ENCODE results near the gene ZNF655. TPM values are rescaled to one million over a fixed set of nuclear protein-coding genes. Genes with fewer than 3 reads are reported as not detected.

ZNF655 gene
- total and polyA plus RNA-seq, 2 of the 8 experiments (the other 6 are each of a cell fraction or from before 2014, with no cell fraction given), result 27.1 to 37.8 TPM

GRCh38 chr7:99561737-99562051 lies 3.3 kb downstream of the ZNF655 start (continued):
- TF ChIP-seq CHD7 (IDR thresholded peaks at IDR 0.05; ENCODE audit: insufficient replicate concordance, low read length), result no peak
- no peak for TF ChIP-seq SAP30 (IDR thresholded peaks at IDR 0.05; ENCODE audit: insufficient read depth, insufficient replicate concordance, low read length)
- no peak for TF ChIP-seq NRF1 (IDR thresholded peaks at IDR 0.05; ENCODE audit: low read depth, low read length)
- no peak for TF ChIP-seq KDM1A (IDR thresholded peaks at IDR 0.05; ENCODE audit: borderline replicate concordance, low read length)
- no peak for TF ChIP-seq CHD2 (IDR thresholded peaks at IDR 0.05; ENCODE audit: low read length)
- no peak for TF ChIP-seq KDM5A (IDR thresholded peaks at IDR 0.05; ENCODE audit: low read length)
- TF ChIP-seq RFX5 (IDR thresholded peaks at IDR 0.05; ENCODE audit: borderline replicate concordance, low read depth, low read length), result no peak
- no peak for TF ChIP-seq EP300 (IDR thresholded peaks at IDR 0.05; ENCODE audit: borderline replicate concordance in 1 of 2, low read depth in 2 of 2, low read length in 2 of 2)
- no peak for TF ChIP-seq SIX5 (IDR thresholded peaks at IDR 0.05; ENCODE audit: low read depth, low read length)
- no peak for TF ChIP-seq RNF2 (IDR thresholded peaks at IDR 0.05; ENCODE audit: borderline replicate concordance, low read depth, low read length, missing control alignments, poor library complexity, severe bottlenecking)
- no peak for TF ChIP-seq ZNF274 (IDR thresholded peaks at IDR 0.05; ENCODE audit: borderline replicate concordance, extremely low read depth, low read length)
- no peak for TF ChIP-seq JUND (IDR thresholded peaks at IDR 0.05; ENCODE audit: low read length)

Data from H1 (cell line).